Ramos (cell line): Measurements from ENCODE around the gene BTG1.

Experiments
- in situ Hi-C: fragments of 300-500 bp; cut with MboI; formaldehyde crosslinking; loops from one replicate; pipeline ENCODE4 v1.14.3; 2022; ENCODE audit warnings: low sequenced_read_pairs; ENCODE audit not compliant: unreplicated experiment

Gene BTG1

GRCh38 chr12:92151916-92152315, 6.3 kb upstream of the BTG1 start:
- in situ Hi-C loops: no loop called here

GRCh38 chr12:92149563-92149962, 3.9 kb upstream of the BTG1 start:
- in situ Hi-C loops: loop anchor here (10.0 to 25.0 kb wide), 3 partner anchors 315 to 413 kb away; no protein-coding TSS in a partner anchor

- in situ Hi-C loops: loop anchor here (10.0 to 25.0 kb wide), 3 partner anchors 317 to 415 kb away; no protein-coding TSS in a partner anchor
These were observed 1.8 kb upstream of the BTG1 start for GRCh38 chr12:92147491-92147890.

GRCh38 chr12:92146497-92147224, 1.0 kb upstream of the BTG1 start:
- in situ Hi-C loops: loop anchor here (10.0 to 25.0 kb wide), 3 partner anchors 318 to 416 kb away; no protein-coding TSS in a partner anchor

- in situ Hi-C loops: loop anchor here (10.0 to 25.0 kb wide), 3 partner anchors 319 to 417 kb away; no protein-coding TSS in a partner anchor
These were observed 240 bp downstream of the BTG1 start for GRCh38 chr12:92145481-92145730.

- in situ Hi-C loops: loop anchor here (10.0 to 25.0 kb wide), 3 partner anchors 320 to 417 kb away; no protein-coding TSS in a partner anchor
These were observed 790 bp downstream of the BTG1 start for GRCh38 chr12:92144631-92145480.

- in situ Hi-C loops: loop anchor here (10.0 to 25.0 kb wide), 3 partner anchors 321 to 418 kb away; no protein-coding TSS in a partner anchor
These were observed 1.7 kb downstream of the BTG1 start for GRCh38 chr12:92143686-92144630.

GRCh38 chr12:92143258-92143657, 2.4 kb downstream of the BTG1 start:
- in situ Hi-C loops: loop anchor here (10.0 to 25.0 kb wide), 3 partner anchors 322 to 419 kb away; no protein-coding TSS in a partner anchor

GRCh38 chr12:92142251-92142926, 3.3 kb downstream of the BTG1 start:
- in situ Hi-C loops: loop anchor here (10.0 to 25.0 kb wide), 3 partner anchors 322 to 420 kb away; no protein-coding TSS in a partner anchor

GRCh38 chr12:92141591-92142121, 4.0 kb downstream of the BTG1 start:
- in situ Hi-C loops: loop anchor here (10.0 to 25.0 kb wide), 3 partner anchors 323 to 421 kb away; no protein-coding TSS in a partner anchor

GRCh38 chr12:92140896-92141536, 4.6 kb downstream of the BTG1 start:
- in situ Hi-C loops: loop anchor here (10.0 to 25.0 kb wide), 3 partner anchors 324 to 421 kb away; no protein-coding TSS in a partner anchor

GRCh38 chr12:92140156-92140555, 5.5 kb downstream of the BTG1 start:
- in situ Hi-C loops: loop anchor here (10.0 to 25.0 kb wide), 3 partner anchors 325 to 422 kb away; no protein-coding TSS in a partner anchor

GRCh38 chr12:92139634-92140150, 6.0 kb downstream of the BTG1 start:
- in situ Hi-C loops: loop anchor here (10.0 to 25.0 kb wide), 3 partner anchors 325 to 423 kb away; no protein-coding TSS in a partner anchor

- in situ Hi-C loops: loop anchor here (25.0 kb wide), 2 partner anchors 326 to 424 kb away; no protein-coding TSS in a partner anchor
These were observed 7.0 kb downstream of the BTG1 start for GRCh38 chr12:92138626-92139025.

- in situ Hi-C loops: loop anchor here (25.0 kb wide), 2 partner anchors 326 to 424 kb away; no protein-coding TSS in a partner anchor
These were observed 7.5 kb downstream of the BTG1 start for GRCh38 chr12:92138144-92138543.

- in situ Hi-C loops: loop anchor here (25.0 kb wide), 2 partner anchors 325 to 425 kb away; no protein-coding TSS in a partner anchor
These were observed 8.5 kb downstream of the BTG1 start for GRCh38 chr12:92136965-92137721.
